HEK293 (cell line): ENCODE results near the gene POLD1.

ENCODE experiments used
- HOXA7 ChIP-seq: sonication (generic); formaldehyde crosslinking; IDR thresholded peaks from 2 replicates; pipeline ENCODE4 v1.8.1; 2022; ENCODE audit warnings: missing genetic modification reagents, borderline replicate concordance
- KLF16 ChIP-seq: fragments of 450-650 bp; formaldehyde crosslinking; IDR thresholded peaks from 2 replicates; pipeline ENCODE4 v1.5.1; 2017; ENCODE audit warnings: missing biosample characterization, missing genetic modification characterization
- KLF17 ChIP-seq: fragments of 450-650 bp; formaldehyde crosslinking; IDR thresholded peaks from 2 replicates; pipeline ENCODE4 v1.5.1; 2016; ENCODE audit warnings: missing biosample characterization, missing genetic modification characterization
- PRDM4 ChIP-seq: fragments of 450-650 bp; formaldehyde crosslinking; IDR thresholded peaks from 2 replicates; pipeline ENCODE4 v1.5.1; 2017; ENCODE audit warnings: missing biosample characterization, missing genetic modification characterization
- SCRT2 ChIP-seq: fragments of 450-650 bp; formaldehyde crosslinking; IDR thresholded peaks from 2 replicates; pipeline ENCODE4 v1.5.1; 2016; ENCODE audit warnings: missing biosample characterization, missing genetic modification characterization
- ZBTB17 ChIP-seq: fragments of 450-650 bp; formaldehyde crosslinking; IDR thresholded peaks from 2 replicates; pipeline ENCODE4 v1.5.1; 2016; ENCODE audit warnings: missing biosample characterization, missing genetic modification characterization
- ZBTB21 ChIP-seq: fragments of 450-650 bp; formaldehyde crosslinking; IDR thresholded peaks from 2 replicates; pipeline ENCODE4 v1.5.1; 2017; ENCODE audit warnings: missing biosample characterization, missing genetic modification characterization
- ZBTB48 ChIP-seq: fragments of 450-650 bp; formaldehyde crosslinking; IDR thresholded peaks from 2 replicates; pipeline ENCODE4 v1.5.1; 2016; ENCODE audit warnings: missing biosample characterization, missing genetic modification characterization
- ZBTB6 ChIP-seq: fragments of 450-650 bp; formaldehyde crosslinking; IDR thresholded peaks from 2 replicates; pipeline ENCODE4 v1.5.1; 2017; ENCODE audit warnings: missing biosample characterization, missing genetic modification characterization
- ZFP69B ChIP-seq: fragments of 450-650 bp; formaldehyde crosslinking; IDR thresholded peaks from 2 replicates; pipeline ENCODE4 v1.5.1; 2016; ENCODE audit warnings: missing biosample characterization, missing genetic modification characterization
- ZNF114 ChIP-seq: fragments of 450-650 bp; formaldehyde crosslinking; IDR thresholded peaks from 2 replicates; pipeline ENCODE4 v1.5.0; 2017; ENCODE audit warnings: missing biosample characterization, missing genetic modification characterization
- ZNF121 ChIP-seq: fragments of 450-650 bp; formaldehyde crosslinking; IDR thresholded peaks from 2 replicates; pipeline ENCODE4 v1.5.1; 2016; ENCODE audit warnings: missing biosample characterization, missing genetic modification characterization
- ZNF138 ChIP-seq: fragments of 450-650 bp; formaldehyde crosslinking; IDR thresholded peaks from 2 replicates; pipeline ENCODE4 v1.5.1; 2016; ENCODE audit warnings: missing biosample characterization, missing genetic modification characterization, borderline replicate concordance
- ZNF18 ChIP-seq: fragments of 450-650 bp; formaldehyde crosslinking; IDR thresholded peaks from 2 replicates; pipeline ENCODE4 v1.5.1; 2016; ENCODE audit warnings: missing biosample characterization, missing genetic modification characterization
- ZNF266 ChIP-seq: fragments of 450-650 bp; formaldehyde crosslinking; IDR thresholded peaks from 2 replicates; pipeline ENCODE4 v1.5.1; 2016; ENCODE audit warnings: missing biosample characterization, missing genetic modification characterization, low read depth
- ZNF362 ChIP-seq: fragments of 450-650 bp; formaldehyde crosslinking; IDR thresholded peaks from 2 replicates; pipeline ENCODE4 v1.5.1; 2016; ENCODE audit warnings: missing biosample characterization, missing genetic modification characterization
- ZNF366 ChIP-seq: fragments of 450-650 bp; formaldehyde crosslinking; conservative IDR thresholded peaks from 2 replicates; pipeline ENCODE4 v1.5.1; 2016; ENCODE audit warnings: missing biosample characterization, missing genetic modification characterization
- ZNF391 ChIP-seq: fragments of 450-650 bp; formaldehyde crosslinking; IDR thresholded peaks from 2 replicates; pipeline ENCODE4 v1.5.1; 2016; ENCODE audit warnings: low read depth, missing biosample characterization, missing genetic modification characterization, borderline replicate concordance
- ZNF404 ChIP-seq: fragments of 450-650 bp; formaldehyde crosslinking; IDR thresholded peaks from 2 replicates; pipeline ENCODE4 v1.5.1; 2017; ENCODE audit warnings: missing biosample characterization, missing genetic modification characterization
- ZNF558 ChIP-seq: fragments of 450-650 bp; formaldehyde crosslinking; IDR thresholded peaks from 2 replicates; pipeline ENCODE4 v1.5.1; 2016; ENCODE audit warnings: missing biosample characterization, missing genetic modification characterization
- ZNF645 ChIP-seq: fragments of 450-650 bp; formaldehyde crosslinking; IDR thresholded peaks from 2 replicates; pipeline ENCODE4; 2016; ENCODE audit warnings: missing biosample characterization, missing genetic modification characterization
- ZSCAN16 ChIP-seq: fragments of 450-650 bp; formaldehyde crosslinking; IDR thresholded peaks from 2 replicates; pipeline ENCODE4 v1.5.1; 2016; ENCODE audit warnings: missing biosample characterization, missing genetic modification characterization
- ZXDB ChIP-seq: fragments of 450-650 bp; formaldehyde crosslinking; IDR thresholded peaks from 2 replicates; pipeline ENCODE4 v1.5.1; 2016; ENCODE audit warnings: missing biosample characterization, missing genetic modification characterization
- TF ChIP-seq, protein P1 (sequence below): fragments of 450-650 bp; formaldehyde crosslinking; IDR thresholded peaks from 2 replicates; pipeline ENCODE4 v1.5.1; 2017; ENCODE audit warnings: missing biosample characterization, missing genetic modification characterization
- TF ChIP-seq, protein P2 (sequence below): fragments of 450-650 bp; formaldehyde crosslinking; IDR thresholded peaks from 2 replicates; pipeline ENCODE4 v1.5.1; 2016; ENCODE audit warnings: missing biosample characterization, missing genetic modification characterization
- TF ChIP-seq, protein P3 (sequence below): fragments of 450-650 bp; IDR thresholded peaks from 2 replicates; pipeline ENCODE4 v1.5.1; 2018; ENCODE audit warnings: missing biosample characterization, missing genetic modification characterization

POLD1 gene

GRCh38 chr19:50419022-50419579, 35.0 kb downstream of the POLD1 start (continued):
- no peak for TF ChIP-seq ZNF362 (tag by site-specific recombination)
- TF ChIP-seq, protein P1, sequence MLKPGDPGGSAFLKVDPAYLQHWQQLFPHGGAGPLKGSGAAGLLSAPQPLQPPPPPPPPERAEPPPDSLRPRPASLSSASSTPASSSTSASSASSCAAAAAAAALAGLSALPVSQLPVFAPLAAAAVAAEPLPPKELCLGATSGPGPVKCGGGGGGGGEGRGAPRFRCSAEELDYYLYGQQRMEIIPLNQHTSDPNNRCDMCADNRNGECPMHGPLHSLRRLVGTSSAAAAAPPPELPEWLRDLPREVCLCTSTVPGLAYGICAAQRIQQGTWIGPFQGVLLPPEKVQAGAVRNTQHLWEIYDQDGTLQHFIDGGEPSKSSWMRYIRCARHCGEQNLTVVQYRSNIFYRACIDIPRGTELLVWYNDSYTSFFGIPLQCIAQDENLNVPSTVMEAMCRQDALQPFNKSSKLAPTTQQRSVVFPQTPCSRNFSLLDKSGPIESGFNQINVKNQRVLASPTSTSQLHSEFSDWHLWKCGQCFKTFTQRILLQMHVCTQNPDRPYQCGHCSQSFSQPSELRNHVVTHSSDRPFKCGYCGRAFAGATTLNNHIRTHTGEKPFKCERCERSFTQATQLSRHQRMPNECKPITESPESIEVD (tag by site-specific recombination): no peak
- TF ChIP-seq ZNF114 (tag by site-specific recombination): no peak
- TF ChIP-seq ZNF366 (tag by site-specific recombination): peak; percentile 83
- TF ChIP-seq ZSCAN16: no peak
- no peak for TF ChIP-seq ZNF18 (tag by site-specific recombination)
- TF ChIP-seq ZNF121: no peak
- no peak for TF ChIP-seq ZFP69B
- TF ChIP-seq, protein P2, sequence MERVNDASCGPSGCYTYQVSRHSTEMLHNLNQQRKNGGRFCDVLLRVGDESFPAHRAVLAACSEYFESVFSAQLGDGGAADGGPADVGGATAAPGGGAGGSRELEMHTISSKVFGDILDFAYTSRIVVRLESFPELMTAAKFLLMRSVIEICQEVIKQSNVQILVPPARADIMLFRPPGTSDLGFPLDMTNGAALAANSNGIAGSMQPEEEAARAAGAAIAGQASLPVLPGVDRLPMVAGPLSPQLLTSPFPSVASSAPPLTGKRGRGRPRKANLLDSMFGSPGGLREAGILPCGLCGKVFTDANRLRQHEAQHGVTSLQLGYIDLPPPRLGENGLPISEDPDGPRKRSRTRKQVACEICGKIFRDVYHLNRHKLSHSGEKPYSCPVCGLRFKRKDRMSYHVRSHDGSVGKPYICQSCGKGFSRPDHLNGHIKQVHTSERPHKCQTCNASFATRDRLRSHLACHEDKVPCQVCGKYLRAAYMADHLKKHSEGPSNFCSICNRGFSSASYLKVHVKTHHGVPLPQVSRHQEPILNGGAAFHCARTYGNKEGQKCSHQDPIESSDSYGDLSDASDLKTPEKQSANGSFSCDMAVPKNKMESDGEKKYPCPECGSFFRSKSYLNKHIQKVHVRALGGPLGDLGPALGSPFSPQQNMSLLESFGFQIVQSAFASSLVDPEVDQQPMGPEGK: 0 out of 2 replicates have a peak, but pooled peaks have one; percentile 12
- no peak for TF ChIP-seq ZBTB21 (tag by site-specific recombination)
- no peak for TF ChIP-seq ZXDB (tag by site-specific recombination)
- no peak for TF ChIP-seq KLF17
- no peak for TF ChIP-seq ZBTB48
- no peak for TF ChIP-seq ZNF645 (tag by site-specific recombination)
- TF ChIP-seq, protein P3, sequence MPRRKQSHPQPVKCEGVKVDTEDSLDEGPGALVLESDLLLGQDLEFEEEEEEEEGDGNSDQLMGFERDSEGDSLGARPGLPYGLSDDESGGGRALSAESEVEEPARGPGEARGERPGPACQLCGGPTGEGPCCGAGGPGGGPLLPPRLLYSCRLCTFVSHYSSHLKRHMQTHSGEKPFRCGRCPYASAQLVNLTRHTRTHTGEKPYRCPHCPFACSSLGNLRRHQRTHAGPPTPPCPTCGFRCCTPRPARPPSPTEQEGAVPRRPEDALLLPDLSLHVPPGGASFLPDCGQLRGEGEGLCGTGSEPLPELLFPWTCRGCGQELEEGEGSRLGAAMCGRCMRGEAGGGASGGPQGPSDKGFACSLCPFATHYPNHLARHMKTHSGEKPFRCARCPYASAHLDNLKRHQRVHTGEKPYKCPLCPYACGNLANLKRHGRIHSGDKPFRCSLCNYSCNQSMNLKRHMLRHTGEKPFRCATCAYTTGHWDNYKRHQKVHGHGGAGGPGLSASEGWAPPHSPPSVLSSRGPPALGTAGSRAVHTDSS (tag by site-specific recombination): no peak
- no peak for TF ChIP-seq PRDM4
- no peak for TF ChIP-seq KLF16 (tag by site-specific recombination)
- TF ChIP-seq SCRT2: peak; percentile 90
- peak; percentile 27; the same call in 1 of the 2 replicates for TF ChIP-seq ZBTB6 (tag by site-specific recombination)
- TF ChIP-seq ZNF266: no peak
- TF ChIP-seq HOXA7: no peak
- TF ChIP-seq ZNF391: no peak
- no peak for TF ChIP-seq ZNF404 (tag by site-specific recombination)
- TF ChIP-seq ZNF138 (tag by site-specific recombination): no peak
- TF ChIP-seq ZNF558 (tag by site-specific recombination): no peak
- peak; percentile 81 for TF ChIP-seq ZBTB17 (tag by site-specific recombination)
